GM12872 (cell line): ENCODE results near the gene SHISAL1.

Experiments used
- CTCF ChIP-seq: IDR thresholded peaks from 3 replicates; pipeline ENCODE4 v1.5.1; 2011; ENCODE audit warnings: low read depth, mild to moderate bottlenecking, low read length, moderate library complexity; ENCODE audit not compliant: insufficient read depth

The SHISAL1 gene

GRCh38 chr22:44266796-44267760 lies 45.7 kb downstream of the SHISAL1 start:
- TF ChIP-seq CTCF: no peak

- TF ChIP-seq CTCF: no peak
Observed at GRCh38 chr22:44263547-44263946, 49.2 kb downstream of the SHISAL1 start.

GRCh38 chr22:44261861-44262595 lies 50.7 kb downstream of the SHISAL1 start:
- TF ChIP-seq CTCF: no peak

GRCh38 chr22:44261164-44261860 lies 51.4 kb downstream of the SHISAL1 start:
- TF ChIP-seq CTCF: no peak

GRCh38 chr22:44260216-44261035 lies 52.3 kb downstream of the SHISAL1 start:
- no peak for TF ChIP-seq CTCF

GRCh38 chr22:44259366-44260215 lies 53.2 kb downstream of the SHISAL1 start:
- TF ChIP-seq CTCF: no peak
